H1 (cell line): ENCODE measurements around the gene SLC1A2. TPM values are rescaled to one million over a fixed set of nuclear protein-coding genes. Genes with fewer than 3 reads are reported as not detected.

Experiments used
- CTCF ChIA-PET: fragments of 300-600 bp; sonication (Branson Sonifier 250); formaldehyde crosslinking; loops from one replicate; lab custom pipeline; 2021; ENCODE audit not compliant: partially characterized antibody; lab: Charles Lee
- POLR2A ChIA-PET: fragments of 300-600 bp; sonication (Branson Sonifier 250); formaldehyde crosslinking; loops from one replicate; lab custom pipeline; 2021; ENCODE audit warnings: inconsistent platforms; ENCODE audit not compliant: partially characterized antibody; lab: Charles Lee
- DNase-seq, 2 experiments: peaks; one replicate each; pipeline versions ENCODE4 v3.0.0 to v3.0.0-alpha.2; 2010 to 2022; ENCODE audit warnings: low spot score in 2 of 2, low read depth in 1 of 2, mixed read lengths in 1 of 2
- FAIRE-seq: peaks from 2 replicates; lab custom pipeline; 2011; peaks lifted over from hg19 to GRCh38; lab: Jason Lieb, UNC
- H2AFZ ChIP-seq: 2 replicates; pipeline ENCODE4 v1.8.1; 2012; ENCODE audit warnings: low read length, inconsistent platforms
- H2AK5ac ChIP-seq: 2 replicates; pipeline ENCODE4 v1.6.1; 2013; ENCODE audit warnings: low read depth, low read length
- H2BK120ac ChIP-seq: replicated peaks from 2 replicates; pipeline ENCODE3; 2013; ENCODE audit warnings: low read depth, low read length, inconsistent platforms
- H2BK12ac ChIP-seq: 2 replicates; pipeline ENCODE4 v1.6.1; 2013; ENCODE audit warnings: low read depth, low read length
- H2BK15ac ChIP-seq: 2 replicates; pipeline ENCODE4 v1.6.1; 2013; ENCODE audit warnings: low read length
- H2BK20ac ChIP-seq: 2 replicates; pipeline ENCODE4 v1.6.1; 2013; ENCODE audit warnings: low read length
- H2BK5ac ChIP-seq: 2 replicates; pipeline ENCODE4 v1.6.1; 2013; ENCODE audit warnings: low read depth, low read length
- H3K14ac ChIP-seq: 2 replicates; pipeline ENCODE4 v1.6.1; 2013; ENCODE audit warnings: inconsistent platforms; ENCODE audit not compliant: insufficient read length
- H3K18ac ChIP-seq: 2 replicates; pipeline ENCODE4 v1.6.1; 2013; ENCODE audit warnings: low read length; ENCODE audit errors: extremely low read depth
- H3K23ac ChIP-seq: 2 replicates; pipeline ENCODE4 v1.6.1; 2013; ENCODE audit warnings: inconsistent platforms; ENCODE audit not compliant: insufficient read length
- H3K23me2 ChIP-seq: 2 replicates; pipeline ENCODE4 v1.6.1; 2013; ENCODE audit warnings: low read depth, low read length
- H3K27ac ChIP-seq: 2 replicates; pipeline ENCODE4 v1.6.1; 2011; ENCODE audit warnings: low read depth, low read length, inconsistent platforms
- H3K27me3 ChIP-seq, 4 experiments: replicated peaks in 1 of 4; 1 replicate in 1 of 4; 2 replicates in 3 of 4; pipeline versions ENCODE4 v1.6.1 to v1.8.1; 2011 to 2013; ENCODE audit warnings: low read length in 3 of 4, mild to moderate bottlenecking in 3 of 4, inconsistent platforms in 2 of 4, mixed read lengths in 2 of 4, moderate library complexity in 1 of 4; ENCODE audit not compliant: control insufficient read depth in 3 of 4, insufficient read depth in 3 of 4; ENCODE audit errors: extremely low read depth in 1 of 4
- H3K36me3 ChIP-seq, 4 experiments: 2 replicates each; pipeline versions ENCODE4 v1.6.1 to v1.8.1; 2011 to 2013; ENCODE audit warnings: mild to moderate bottlenecking in 4 of 4, low read length in 3 of 4, moderate library complexity in 2 of 4, control low read depth in 1 of 4, inconsistent platforms in 1 of 4; ENCODE audit not compliant: insufficient read depth in 4 of 4, control insufficient read depth in 2 of 4
- H3K4ac ChIP-seq: replicated peaks from 2 replicates; pipeline ENCODE3; 2013; ENCODE audit warnings: low read length, low read depth, mixed read lengths, inconsistent platforms; ENCODE audit not compliant: insufficient read length
- H3K4me1 ChIP-seq, 4 experiments: replicated peaks in 1 of 4; 1 replicate in 1 of 4; 2 replicates in 3 of 4; pipeline versions ENCODE4 v1.6.1 to v1.8.1; 2011 to 2013; ENCODE audit warnings: low read length in 3 of 4, inconsistent platforms in 2 of 4, mixed read lengths in 1 of 4; ENCODE audit not compliant: insufficient read depth in 4 of 4, control insufficient read depth in 3 of 4
- H3K4me2 ChIP-seq, 2 experiments: 2 replicates each; pipeline versions ENCODE4 v1.6.1 to v1.8.1; 2011 to 2013; ENCODE audit warnings: low read depth in 2 of 2, low read length in 2 of 2, control low read depth in 1 of 2, inconsistent platforms in 1 of 2, mild to moderate bottlenecking in 1 of 2; ENCODE audit not compliant: insufficient read depth in 1 of 2
- H3K4me3 ChIP-seq, 4 experiments: fragments of 200-600, 300-600 bp in 1 of 4; sonication (generic), shearing (Covaris generic), sonication (Bioruptor Twin) in 1 of 4; 2 replicates each; pipeline versions ENCODE4 v1.5.1 to v1.8.1; 2011 to 2016; ENCODE audit warnings: low read length in 4 of 4, low read depth in 3 of 4, control low read depth in 2 of 4, inconsistent platforms in 2 of 4, mild to moderate bottlenecking in 2 of 4, mixed read lengths in 1 of 4, moderate library complexity in 1 of 4; ENCODE audit not compliant: insufficient read depth in 2 of 4; ENCODE audit errors: extremely low read depth in 1 of 4
- H3K56ac ChIP-seq: replicated peaks from 2 replicates; pipeline ENCODE3; 2013; ENCODE audit warnings: low read depth, mild to moderate bottlenecking, mixed read lengths, low read length, inconsistent platforms; ENCODE audit not compliant: insufficient read length
- H3K79me1 ChIP-seq: 2 replicates; pipeline ENCODE4 v1.6.1; 2013; ENCODE audit warnings: low read depth, low read length, control low read depth
- H3K79me2 ChIP-seq, 2 experiments: 2 replicates each; pipeline versions ENCODE4 v1.6.1 to v1.8.1; 2012 to 2013; ENCODE audit warnings: low read length in 2 of 2, mild to moderate bottlenecking in 2 of 2, inconsistent platforms in 1 of 2; ENCODE audit not compliant: insufficient read depth in 2 of 2, control insufficient read depth in 1 of 2
- H3K9ac ChIP-seq, 4 experiments: replicated peaks in 1 of 4; 1 replicate in 1 of 4; 2 replicates in 3 of 4; pipeline versions ENCODE4 v1.6.1 to v1.8.1; 2011 to 2013; ENCODE audit warnings: low read depth in 3 of 4, low read length in 3 of 4, control low read depth in 2 of 4, mild to moderate bottlenecking in 2 of 4, moderate library complexity in 2 of 4, inconsistent platforms in 1 of 4; ENCODE audit errors: extremely low read depth in 1 of 4
- H3K9me3 ChIP-seq, 2 experiments: 2 replicates each; pipeline versions ENCODE4 v1.6.1 to v1.8.1; 2012 to 2013; ENCODE audit warnings: mild to moderate bottlenecking in 2 of 2, moderate library complexity in 2 of 2, control low read depth in 1 of 2, inconsistent platforms in 1 of 2, low read depth in 1 of 2, low read length in 1 of 2, mixed read lengths in 1 of 2; ENCODE audit not compliant: insufficient read depth in 2 of 2
- H4K20me1 ChIP-seq, 2 experiments: replicated peaks in 1 of 2; 2 replicates each; pipeline versions ENCODE3 to v1.8.1; 2011 to 2013; ENCODE audit warnings: inconsistent platforms in 2 of 2, low read length in 2 of 2, mild to moderate bottlenecking in 1 of 2; ENCODE audit not compliant: insufficient read depth in 2 of 2, control insufficient read depth in 1 of 2
- H4K5ac ChIP-seq: 2 replicates; pipeline ENCODE4 v1.6.1; 2013; ENCODE audit warnings: low read length, low read depth, mixed read lengths, inconsistent platforms; ENCODE audit not compliant: insufficient read length
- H4K8ac ChIP-seq: 2 replicates; pipeline ENCODE4 v1.8.0; 2013; ENCODE audit warnings: mild to moderate bottlenecking, moderate library complexity, low read length, inconsistent platforms; ENCODE audit not compliant: insufficient read depth; ENCODE audit errors: extremely low read depth
- H4K91ac ChIP-seq: replicated peaks from 2 replicates; pipeline ENCODE3; 2013; ENCODE audit warnings: low read length, mixed read lengths, inconsistent platforms; ENCODE audit not compliant: insufficient read length
- CTBP2 ChIP-seq: IDR thresholded peaks from 2 replicates; pipeline ENCODE4 v1.7.0; 2011; ENCODE audit warnings: borderline replicate concordance, mild to moderate bottlenecking, moderate library complexity, mixed read lengths, low read length; ENCODE audit not compliant: insufficient read depth, insufficient read length
- EP300 ChIP-seq, 2 experiments: IDR thresholded peaks; 1 replicate in 1 of 2; 2 replicates in 1 of 2; pipeline ENCODE4 v1.6.1; 2011 to 2012; ENCODE audit warnings: low read depth in 2 of 2, low read length in 2 of 2, mild to moderate bottlenecking in 2 of 2, borderline replicate concordance in 1 of 2, inconsistent platforms in 1 of 2, moderate library complexity in 1 of 2
- GABPA ChIP-seq: IDR thresholded peaks from 2 replicates; pipeline ENCODE4 v1.6.1; 2011; ENCODE audit warnings: mild to moderate bottlenecking, low read length, moderate library complexity, borderline replicate concordance; ENCODE audit not compliant: insufficient read depth
- MAFK ChIP-seq: IDR thresholded peaks from 2 replicates; pipeline ENCODE4 v1.6.1; 2012; ENCODE audit warnings: low read depth, mild to moderate bottlenecking, improper control_type of control experiment, low read length
- SIRT6 ChIP-seq: IDR thresholded peaks from one replicate; pipeline ENCODE4 v1.7.1; 2012; ENCODE audit warnings: low read length, inconsistent platforms
- SRF ChIP-seq: IDR thresholded peaks from 2 replicates; pipeline ENCODE4 v1.6.1; 2011; ENCODE audit warnings: mild to moderate bottlenecking, low read depth, low read length, moderate library complexity
- TBP ChIP-seq: IDR thresholded peaks from 2 replicates; pipeline ENCODE4 v1.6.1; 2011; ENCODE audit warnings: low read depth, low read length, improper control_type of control experiment
- WGBS, 2 experiments: shearing (Covaris generic) in 1 of 2; methylation state at CpG; one replicate each; pipeline versions ENCODE4 v1.1.6 to v1.1.7; 2013 to 2015; ENCODE audit warnings: low lambda C conversion rate in 2 of 2, mixed read lengths in 2 of 2, inconsistent platforms in 1 of 2, low coverage in 1 of 2, missing lambda C conversion rate in 1 of 2; ENCODE audit not compliant: insufficient replicate concordance in 2 of 2, insufficient coverage in 1 of 2, insufficient read length in 1 of 2; ENCODE audit errors: extremely low coverage in 1 of 2, missing lambda C conversion rate in 1 of 2; 5-methylcytosine and 5-hydroxymethylcytosine counted together
- polyA plus RNA-seq, 7 experiments: library from polyadenylated mRNA; depleted of rRNA in 3 of 7; stranded (reverse) in 5 of 7; unstranded in 2 of 7; fragments of >200 nt in 5 of 7; fragments of 200-250 nt in 2 of 7; gene quantifications; 1 replicate in 5 of 7; 2 replicates in 1 of 7; 4 replicates in 1 of 7; pipeline versions ENCODE4 v1.2.1 to v1.2.3, GENCODE V29; 2011 to 2013; ENCODE audit warnings: missing spikeins in 2 of 7, mixed read lengths in 2 of 7
- total RNA-seq: library from RNA; stranded (reverse); fragmentation: NEBNext Ultra II Directional; extraction: Animal tissue kit (Norgen Biotek cat#: 25700); gene quantifications from 2 replicates; pipeline ENCODE4 v1.2.1, GENCODE V29; 2021
- TF ChIP-seq, protein P1 (sequence below): IDR thresholded peaks from 2 replicates; pipeline ENCODE4 v1.6.1; 2012; ENCODE audit warnings: inconsistent platforms

Gene SLC1A2
- total and polyA plus RNA-seq, 2 of the 8 experiments (the other 6 are each of a cell fraction or from before 2014, with no cell fraction given): 0.57 to 1.2 TPM

DNA sequence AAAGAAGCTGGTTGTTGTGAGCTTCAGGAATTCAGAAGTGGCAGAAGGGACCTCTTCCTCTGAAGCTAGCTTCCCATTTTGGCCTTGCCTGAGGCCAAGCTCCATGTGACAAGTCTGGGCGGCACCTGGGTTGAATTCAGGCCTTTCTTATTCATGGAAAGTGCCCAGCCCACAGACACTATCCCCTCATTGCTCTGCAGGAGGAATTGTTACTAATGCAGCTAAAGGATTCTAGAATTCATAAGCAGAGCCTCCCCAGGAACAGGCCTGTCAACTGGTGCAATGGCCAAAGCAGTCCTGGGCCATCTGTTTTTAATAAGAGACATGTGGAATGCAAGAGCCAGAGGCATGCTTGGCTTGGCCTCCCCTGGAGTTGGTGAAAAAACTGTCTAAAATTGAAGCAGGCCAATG is 71.4 kb downstream of the SLC1A2 start:
- no peak overlapping the region for H3K9ac ChIP-seq
- 82% methylated on average over 1 of the region's 1 CpG; no CpG with 5 or more reads in 1 of the 2 experiments for WGBS, 2 experiments
- H3K18ac ChIP-seq: no peak overlapping the region
- H4K5ac ChIP-seq: no peak overlapping the region
- peaks cover 0 to 7% (median 2%) of the 10 kb centered on the region in 4 experiments; a peak in 4 of 7 replicates for H3K27me3 ChIP-seq
- H2AK5ac ChIP-seq: no peak overlapping the region
- ChIA-PET CTCF (interaction anchor here (1.0 to 2.4 kb wide), 3 partner anchors 13 to 421 kb away, joined by 3 to 10 read pairs (median 3); no protein-coding TSS in a partner anchor), POLR2A (interaction anchor here (0.8 kb wide), 1 partner anchor 432 kb away, joined by 3 read pairs; the partner anchor contains the start of gene APIP)
- H3K14ac ChIP-seq: no peak overlapping the region
- H4K20me1 ChIP-seq: no peaks in the 10 kb centered on the region
- H2AFZ ChIP-seq: no peak overlapping the region
- H3K23me2 ChIP-seq: no peaks in the 10 kb centered on the region
- H4K91ac ChIP-seq: no peak overlapping the region
- H3K4me3 ChIP-seq: no peak overlapping the region
- H2BK120ac ChIP-seq: no peak overlapping the region
- H2BK5ac ChIP-seq: no peak overlapping the region
- no peaks in the 10 kb centered on the region for H3K36me3 ChIP-seq
- H3K79me2 ChIP-seq: no peaks in the 10 kb centered on the region
- no peak overlapping the region for H3K56ac ChIP-seq
- H3K79me1 ChIP-seq: no peaks in the 10 kb centered on the region
- no peak overlapping the region for H2BK20ac ChIP-seq
- FAIRE-seq (no peak), DNase-seq (no peak)
- H2BK12ac ChIP-seq: no peak overlapping the region
- TF ChIP-seq SIRT6 (no peak), MAFK (no peak), EP300 (IDR thresholded peaks at IDR 0.05; ENCODE audit: borderline replicate concordance in 1 of 2, low read depth in 2 of 2, low read length in 2 of 2) (no peak), GABPA (no peak), SRF (no peak), TBP (no peak), CTBP2 (no peak)
- TF ChIP-seq, protein P1, sequence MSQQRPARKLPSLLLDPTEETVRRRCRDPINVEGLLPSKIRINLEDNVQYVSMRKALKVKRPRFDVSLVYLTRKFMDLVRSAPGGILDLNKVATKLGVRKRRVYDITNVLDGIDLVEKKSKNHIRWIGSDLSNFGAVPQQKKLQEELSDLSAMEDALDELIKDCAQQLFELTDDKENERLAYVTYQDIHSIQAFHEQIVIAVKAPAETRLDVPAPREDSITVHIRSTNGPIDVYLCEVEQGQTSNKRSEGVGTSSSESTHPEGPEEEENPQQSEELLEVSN: no peak
- no peak overlapping the region for H3K4ac ChIP-seq
- H3K4me1 ChIP-seq: peaks cover 0 to 5% (median 1%) of the 10 kb centered on the region in 4 experiments; a peak in 3 of 7 replicates
- H3K27ac ChIP-seq: no peak overlapping the region
- no peak overlapping the region for H3K4me2 ChIP-seq
- H2BK15ac ChIP-seq: no peak overlapping the region
- H3K9me3 ChIP-seq: no peaks in the 10 kb centered on the region
- no peak overlapping the region for H3K23ac ChIP-seq
- no peak overlapping the region for H4K8ac ChIP-seq
